HG03469 (cell line): Measurements from ENCODE around the gene NEUROD6.

ENCODE experiments used
- ATAC-seq: cut with Tn5 transposase; IDR thresholded peaks from one replicate; pipeline ENCODE4 v1.9.1; 2021; ENCODE audit warnings: mild to moderate bottlenecking, moderate library complexity, moderate number of reproducible peaks; ENCODE audit not compliant: unreplicated experiment

The NEUROD6 gene

GRCh38 chr7:31335161-31335856 is 5.2 kb downstream of the NEUROD6 start:
- ATAC-seq = no peak

GRCh38 chr7:31333291-31333690 is 7.2 kb downstream of the NEUROD6 start:
- no peak for ATAC-seq

- no peak for ATAC-seq
Observed at GRCh38 chr7:31327071-31327470, 13.5 kb downstream of the NEUROD6 start.

GRCh38 chr7:31326416-31326815 is 14.1 kb downstream of the NEUROD6 start:
- no peak for ATAC-seq

- ATAC-seq = no peak
Observed at GRCh38 chr7:31323101-31323500, 17.4 kb downstream of the NEUROD6 start.

GRCh38 chr7:31320675-31321074 is 19.9 kb downstream of the NEUROD6 start:
- ATAC-seq = no peak

- no peak for ATAC-seq
Observed at GRCh38 chr7:31318313-31318712, 22.2 kb downstream of the NEUROD6 start.

- no peak for ATAC-seq
Observed at GRCh38 chr7:31316876-31317275, 23.6 kb downstream of the NEUROD6 start.

- no peak for ATAC-seq
Observed at GRCh38 chr7:31315758-31316157, 24.8 kb downstream of the NEUROD6 start.

GRCh38 chr7:31314781-31315180 is 25.7 kb downstream of the NEUROD6 start:
- no peak for ATAC-seq

- no peak for ATAC-seq
Observed at GRCh38 chr7:31312889-31313288, 27.6 kb downstream of the NEUROD6 start.

- no peak for ATAC-seq
Observed at GRCh38 chr7:31311552-31311951, 29.0 kb downstream of the NEUROD6 start.

GRCh38 chr7:31310321-31310935 is 30.1 kb downstream of the NEUROD6 start:
- no peak for ATAC-seq

GRCh38 chr7:31309407-31309806 is 31.1 kb downstream of the NEUROD6 start:
- ATAC-seq = no peak

- ATAC-seq = no peak
Observed at GRCh38 chr7:31308652-31309051, 31.9 kb downstream of the NEUROD6 start.

- no peak for ATAC-seq
Observed at GRCh38 chr7:31307972-31308371, 32.6 kb downstream of the NEUROD6 start.

GRCh38 chr7:31305260-31305659 is 35.3 kb downstream of the NEUROD6 start:
- ATAC-seq = no peak

- no peak for ATAC-seq
Observed at GRCh38 chr7:31304446-31304845, 36.1 kb downstream of the NEUROD6 start.

GRCh38 chr7:31302356-31302755 is 38.2 kb downstream of the NEUROD6 start:
- no peak for ATAC-seq

GRCh38 chr7:31299336-31299735 is 41.2 kb downstream of the NEUROD6 start:
- ATAC-seq = no peak

GRCh38 chr7:31290601-31291000 is 49.9 kb downstream of the NEUROD6 start:
- no peak for ATAC-seq
